Stimulated activated CD4-positive, alpha-beta T cell treated with anti-CD3 and anti-CD28 coated beads, Interleukin-15, amount 100 ng/mL, for 48 hours (primary cell): ENCODE results near the gene SF3A2.
"Not testable (repeated sequence)": the region's sequence is repeated elsewhere in the genome, so short reads cannot be mapped to it uniquely, and the experiment has no call there.

Experiments used
- DNase-seq, 2 donors: peaks; one replicate each; pipeline ENCODE4 v3.0.0-alpha.2; 2020; ENCODE audit warnings: low read depth in 2 of 2

Gene SF3A2

GRCh38 chr19:2236314-2237050, at the start of gene SF3A2, which contains the start of gene PLEKHJ1:
TSS of gene SF3A2 (plus strand) at chr19:2236824. CDS start at chr19:2243419, 6,595 bp downstream.
TSS of gene PLEKHJ1 (minus strand) at chr19:2236329. CDS start at chr19:2236248, 81 bp downstream.
- peak; percentile 96 to 97 for DNase-seq

- DNase-seq: no peak
These were observed 49.5 kb upstream of the SF3A2 start for GRCh38 chr19:2187159-2187558.

GRCh38 chr19:2188708-2189385, 47.8 kb upstream of the SF3A2 start:
- peak; percentile 17 to 26 for DNase-seq

GRCh38 chr19:2189880-2190279, 46.7 kb upstream of the SF3A2 start:
- DNase-seq: no peak

GRCh38 chr19:2190848-2191455, 45.7 kb upstream of the SF3A2 start:
- no peak for DNase-seq

GRCh38 chr19:2191456-2192310, 44.9 kb upstream of the SF3A2 start:
- DNase-seq: no peak

GRCh38 chr19:2192862-2193261, 43.8 kb upstream of the SF3A2 start:
- DNase-seq: no peak

GRCh38 chr19:2193807-2194206, 42.8 kb upstream of the SF3A2 start:
- DNase-seq: no peak

GRCh38 chr19:2194513-2195078, 42.0 kb upstream of the SF3A2 start:
- DNase-seq: no peak

GRCh38 chr19:2195361-2195760, 41.3 kb upstream of the SF3A2 start:
- DNase-seq: no peak

GRCh38 chr19:2195914-2196313, 40.7 kb upstream of the SF3A2 start:
- no peak for DNase-seq

GRCh38 chr19:2197270-2197669, 39.4 kb upstream of the SF3A2 start:
- DNase-seq: no peak

GRCh38 chr19:2198317-2198716, 38.3 kb upstream of the SF3A2 start:
- DNase-seq: no peak

GRCh38 chr19:2199215-2199614, 37.4 kb upstream of the SF3A2 start:
- DNase-seq: no peak

- DNase-seq: no peak
These were observed 36.6 kb upstream of the SF3A2 start for GRCh38 chr19:2199861-2200623.

- DNase-seq: not testable (repeated sequence)
These were observed 35.9 kb upstream of the SF3A2 start for GRCh38 chr19:2200624-2201294.

GRCh38 chr19:2201473-2202148, 35.0 kb upstream of the SF3A2 start:
- no peak for DNase-seq

GRCh38 chr19:2202366-2202765, 34.3 kb upstream of the SF3A2 start:
- DNase-seq: no peak

GRCh38 chr19:2207008-2207407, 29.6 kb upstream of the SF3A2 start:
- DNase-seq: no peak
